HG03378 (cell line): ENCODE results near the gene KCP.

ENCODE experiments used
- ATAC-seq: cut with Tn5 transposase; IDR thresholded peaks from one replicate; pipeline ENCODE4 v1.9.1; 2021; ENCODE audit warnings: mild to moderate bottlenecking, moderate library complexity; ENCODE audit not compliant: unreplicated experiment

Gene KCP

GRCh38 chr7:128888756-128889095 lies 21.8 kb downstream of the KCP start:
- ATAC-seq, result no peak

- no peak for ATAC-seq
Observed at GRCh38 chr7:128888039-128888755, 22.3 kb downstream of the KCP start.

GRCh38 chr7:128887169-128888038 lies 23.1 kb downstream of the KCP start:
- no peak for ATAC-seq

GRCh38 chr7:128886391-128887168 lies 23.9 kb downstream of the KCP start:
- ATAC-seq, result no peak

- no peak for ATAC-seq
Observed at GRCh38 chr7:128885370-128886187, 24.9 kb downstream of the KCP start.

- no peak for ATAC-seq
Observed at GRCh38 chr7:128884561-128885369, 25.7 kb downstream of the KCP start.

GRCh38 chr7:128883622-128884448 lies 26.7 kb downstream of the KCP start:
- no peak for ATAC-seq

- ATAC-seq, result no peak
Observed at GRCh38 chr7:128882134-128882533, 28.4 kb downstream of the KCP start.

- ATAC-seq, result no peak
Observed at GRCh38 chr7:128881458-128882125, 28.9 kb downstream of the KCP start.

GRCh38 chr7:128880791-128881457 lies 29.6 kb downstream of the KCP start:
- no peak for ATAC-seq

GRCh38 chr7:128879939-128880746 lies 30.4 kb downstream of the KCP start:
- ATAC-seq, result no peak

GRCh38 chr7:128879461-128879938 lies 31.0 kb downstream of the KCP start:
- no peak for ATAC-seq

GRCh38 chr7:128878226-128879105 lies 32.0 kb downstream of the KCP start:
- ATAC-seq, result no peak

- no peak for ATAC-seq
Observed at GRCh38 chr7:128877756-128878120, 32.8 kb downstream of the KCP start.

- ATAC-seq, result no peak
Observed at GRCh38 chr7:128876978-128877755, 33.3 kb downstream of the KCP start.
